IMR-90 (cell line): ENCODE measurements around the gene NOS2. TPM values are rescaled to one million over a fixed set of nuclear protein-coding genes. Genes with fewer than 3 reads are reported as not detected.

Experiments used
- ATAC-seq: fragments of 200-7000 bp; cut with Tn5 transposase; 2 replicates; pipeline ENCODE4 v1.9.1; 2020; ENCODE audit warnings: low read depth, mild to moderate bottlenecking, moderate library complexity
- BruUV-seq: library from RNA; stranded (reverse); fragments of 400-500 nt; replicated peaks from 2 replicates; lab custom pipeline; 2021; lab: Mats Ljungman, UMichigan
- CTCF ChIA-PET: fragments of 300-600 bp; formaldehyde crosslinking; extraction: SDS; loops from one replicate; lab custom pipeline; 2021; ENCODE audit warnings: antibody characterized with exemption; lab: Yijun Ruan, JAX
- POLR2A ChIA-PET: fragments of 300-600 bp; sonication (Branson Sonifier 250); formaldehyde crosslinking; loops from one replicate; lab custom pipeline; 2022; ENCODE audit warnings: antibody characterized with exemption; ENCODE audit not compliant: unreplicated experiment; lab: Charles Lee
- DNase-seq: peaks from one replicate; pipeline ENCODE4 v3.0.0; 2013
- H2AFZ ChIP-seq: replicated peaks from 2 replicates; pipeline ENCODE3; 2013; ENCODE audit warnings: low read length, mild to moderate bottlenecking; ENCODE audit not compliant: poor library complexity
- H2AK5ac ChIP-seq: 2 replicates; pipeline ENCODE4 v1.6.1; 2013; ENCODE audit warnings: low read depth, low read length, inconsistent platforms
- H2AK9ac ChIP-seq: replicated peaks from 2 replicates; pipeline ENCODE3; 2013; ENCODE audit warnings: mild to moderate bottlenecking, low read depth, low read length, moderate library complexity; ENCODE audit not compliant: poor library complexity
- H2BK120ac ChIP-seq: 2 replicates; pipeline ENCODE4 v1.6.1; 2013; ENCODE audit warnings: low read depth, low read length, inconsistent platforms
- H2BK15ac ChIP-seq: 3 replicates; pipeline ENCODE4 v1.6.1; 2013; ENCODE audit warnings: low read depth, low read length, inconsistent platforms
- H2BK20ac ChIP-seq: 2 replicates; pipeline ENCODE4 v1.6.1; 2013; ENCODE audit warnings: low read depth, mild to moderate bottlenecking, inconsistent platforms, low read length, moderate library complexity
- H2BK5ac ChIP-seq: 2 replicates; pipeline ENCODE4 v1.6.1; 2013; ENCODE audit warnings: mild to moderate bottlenecking, low read depth, low read length, inconsistent platforms; ENCODE audit not compliant: poor library complexity, severe bottlenecking
- H3K14ac ChIP-seq: replicated peaks from 2 replicates; pipeline ENCODE4 v1.6.1; 2013; ENCODE audit warnings: low read depth, low read length, inconsistent platforms
- H3K18ac ChIP-seq: 2 replicates; pipeline ENCODE4 v1.6.1; 2013; ENCODE audit warnings: low read depth, low read length, control low read depth
- H3K23ac ChIP-seq: 2 replicates; pipeline ENCODE4 v1.6.1; 2013; ENCODE audit warnings: low read depth, low read length, inconsistent platforms
- H3K27ac ChIP-seq: 2 replicates; pipeline ENCODE4 v1.5.1; 2013; ENCODE audit warnings: mild to moderate bottlenecking, control low read depth, low read length; ENCODE audit not compliant: insufficient read depth
- H3K27me3 ChIP-seq: 2 replicates; pipeline ENCODE4 v1.6.1; 2013; ENCODE audit warnings: low read length; ENCODE audit not compliant: control insufficient read depth, insufficient read depth
- H3K36me3 ChIP-seq: 2 replicates; pipeline ENCODE4 v1.6.1; 2013; ENCODE audit warnings: low read length, mixed read lengths; ENCODE audit not compliant: control insufficient read depth, insufficient read depth
- H3K4ac ChIP-seq: 2 replicates; pipeline ENCODE4 v1.6.1; 2013; ENCODE audit warnings: low read depth, low read length, inconsistent platforms
- H3K4me1 ChIP-seq: 2 replicates; pipeline ENCODE4 v1.6.1; 2013; ENCODE audit warnings: low read length, mixed read lengths; ENCODE audit not compliant: control insufficient read depth, insufficient read depth
- H3K4me2 ChIP-seq: 2 replicates; pipeline ENCODE4 v1.6.1; 2013; ENCODE audit warnings: low read depth, mild to moderate bottlenecking, control low read depth, low read length, moderate library complexity
- H3K4me3 ChIP-seq: 2 replicates; pipeline ENCODE4 v1.5.1; 2013; ENCODE audit warnings: low read depth, mild to moderate bottlenecking, control low read depth, low read length, moderate library complexity; ENCODE audit not compliant: insufficient read depth
- H3K56ac ChIP-seq: 2 replicates; pipeline ENCODE4 v1.6.1; 2013; ENCODE audit warnings: low read length, inconsistent platforms; ENCODE audit not compliant: insufficient read depth; ENCODE audit errors: extremely low read depth
- H3K79me1 ChIP-seq, 2 experiments: 2 replicates each; pipeline ENCODE4 v1.6.1; 2013; ENCODE audit warnings: low read length in 2 of 2, inconsistent platforms in 1 of 2, low read depth in 1 of 2
- H3K9ac ChIP-seq: 2 replicates; pipeline ENCODE4 v1.6.1; 2013; ENCODE audit warnings: low read depth, low read length, control low read depth
- H3K9me1 ChIP-seq: 2 replicates; pipeline ENCODE4 v1.6.1; 2013; ENCODE audit warnings: low read length, inconsistent platforms; ENCODE audit not compliant: insufficient read depth
- H3K9me3 ChIP-seq: 2 replicates; pipeline ENCODE4 v1.6.1; 2013; ENCODE audit warnings: low read length; ENCODE audit not compliant: control insufficient read depth, insufficient read depth
- H4K20me1 ChIP-seq: 2 replicates; pipeline ENCODE4 v1.6.1; 2013; ENCODE audit warnings: low read length, inconsistent platforms; ENCODE audit not compliant: insufficient read depth
- H4K5ac ChIP-seq: 2 replicates; pipeline ENCODE4 v1.6.1; 2013; ENCODE audit warnings: mild to moderate bottlenecking, low read depth, low read length, control low read depth
- H4K8ac ChIP-seq, 2 experiments: 2 replicates each; pipeline ENCODE4 v1.6.1; 2013; ENCODE audit warnings: low read depth in 2 of 2, low read length in 2 of 2, control low read depth in 1 of 2, inconsistent platforms in 1 of 2
- H4K91ac ChIP-seq: 2 replicates; pipeline ENCODE4 v1.6.1; 2013; ENCODE audit warnings: low read depth, low read length, inconsistent platforms; ENCODE audit not compliant: insufficient read depth
- BHLHE40 ChIP-seq: fragments of 150-350 bp; IDR thresholded peaks from 2 replicates; pipeline ENCODE4 v1.6.1; 2016; ENCODE audit warnings: mild to moderate bottlenecking, low read depth, low read length
- CEBPB ChIP-seq: IDR thresholded peaks from 2 replicates; pipeline ENCODE4 v1.6.1; 2012; ENCODE audit warnings: low read depth, low read length, improper control_type of control experiment
- CHD1 ChIP-seq: IDR thresholded peaks from 2 replicates; pipeline ENCODE4 v1.6.1; 2012; ENCODE audit warnings: low read depth, low read length, improper control_type of control experiment
- CTCF ChIP-seq: conservative IDR thresholded peaks from 2 replicates; pipeline ENCODE4 v1.5.1; 2012; ENCODE audit warnings: mild to moderate bottlenecking, low read depth, low read length, improper control_type of control experiment
- FOS ChIP-seq: fragments of 150-350 bp; IDR thresholded peaks from 2 replicates; pipeline ENCODE4 v1.6.1; 2016; ENCODE audit warnings: low read depth, low read length
- MAFK ChIP-seq: IDR thresholded peaks from 2 replicates; pipeline ENCODE4 v1.6.1; 2012; ENCODE audit warnings: low read depth, low read length, improper control_type of control experiment
- MAZ ChIP-seq: IDR thresholded peaks from 2 replicates; pipeline ENCODE4 v1.6.1; 2012; ENCODE audit warnings: low read depth, mild to moderate bottlenecking, low read length, improper control_type of control experiment, moderate library complexity, borderline replicate concordance
- MXI1 ChIP-seq: IDR thresholded peaks from 2 replicates; pipeline ENCODE4 v1.6.1; 2012; ENCODE audit warnings: low read depth, mild to moderate bottlenecking, low read length, moderate library complexity, borderline replicate concordance
- POLR2A ChIP-seq: IDR thresholded peaks from 2 replicates; pipeline ENCODE4 v1.6.1; 2012; ENCODE audit warnings: mild to moderate bottlenecking, low read depth, low read length
- RAD21 ChIP-seq: IDR thresholded peaks from 2 replicates; pipeline ENCODE4 v1.6.1; 2012; ENCODE audit warnings: low read length, improper control_type of control experiment
- RCOR1 ChIP-seq: IDR thresholded peaks from 2 replicates; pipeline ENCODE4 v1.6.1; 2012; ENCODE audit warnings: mild to moderate bottlenecking, low read length, improper control_type of control experiment; ENCODE audit not compliant: insufficient replicate concordance
- RFX5 ChIP-seq: IDR thresholded peaks from 2 replicates; pipeline ENCODE4 v1.8.0; 2012; ENCODE audit warnings: low read depth, mild to moderate bottlenecking, low read length, moderate library complexity
- USF2 ChIP-seq: fragments of 150-350 bp; IDR thresholded peaks from 2 replicates; pipeline ENCODE4 v1.6.1; 2017; ENCODE audit warnings: mild to moderate bottlenecking, antibody characterized with exemption, low read length, low read depth
- WGBS, 2 experiments: methylation state at CpG; one replicate each; pipeline versions ENCODE4 v1.1.5 to v1.1.7; 2013; ENCODE audit warnings: missing lambda C conversion rate in 2 of 2; ENCODE audit not compliant: insufficient read length in 1 of 2; ENCODE audit errors: extremely low coverage in 2 of 2; 5-methylcytosine and 5-hydroxymethylcytosine counted together
- dilution Hi-C: fragments of 300-500 bp; cut with HindIII; formaldehyde crosslinking; loops from one replicate; pipeline ENCODE4 v1.14.3; 2018; ENCODE audit warnings: low sequenced_read_pairs; ENCODE audit not compliant: unreplicated experiment
- in situ Hi-C: fragments of 300-500 bp; cut with MboI; formaldehyde crosslinking; loops from 3 replicates; pipeline ENCODE4 v1.14.3; 2019; ENCODE audit warnings: low sequenced_read_pairs, inconsistent platforms, mixed read lengths
- intact Hi-C: fragments of 100-400 bp; cut with micrococcal nuclease; formaldehyde crosslinking; loops from 2 replicates; pipeline ENCODE4 v1.10.0; 2022
- polyA plus RNA-seq, 3 experiments: library from polyadenylated mRNA; depleted of rRNA; stranded (reverse); fragments of >200 nt; gene quantifications; 2 replicates each; pipeline ENCODE4 v1.2.3, GENCODE V29; 2012; ENCODE audit warnings: low replicate concordance in 1 of 3
- total RNA-seq: library from RNA; depleted of rRNA; stranded (reverse); fragments of >200 nt; gene quantifications from 2 replicates; pipeline ENCODE4 v1.2.3, GENCODE V29; 2012
- TF ChIP-seq, protein P1 (sequence below): fragments of 150-350 bp; IDR thresholded peaks from 2 replicates; pipeline ENCODE4 v1.6.1; 2016; ENCODE audit warnings: low read depth, mild to moderate bottlenecking, low read length, moderate library complexity, borderline replicate concordance

Gene NOS2
- total and polyA plus RNA-seq, 2 of the 4 experiments (the other 2 are of a cell fraction), result under 0.01 TPM; not detected in 1

DNA sequence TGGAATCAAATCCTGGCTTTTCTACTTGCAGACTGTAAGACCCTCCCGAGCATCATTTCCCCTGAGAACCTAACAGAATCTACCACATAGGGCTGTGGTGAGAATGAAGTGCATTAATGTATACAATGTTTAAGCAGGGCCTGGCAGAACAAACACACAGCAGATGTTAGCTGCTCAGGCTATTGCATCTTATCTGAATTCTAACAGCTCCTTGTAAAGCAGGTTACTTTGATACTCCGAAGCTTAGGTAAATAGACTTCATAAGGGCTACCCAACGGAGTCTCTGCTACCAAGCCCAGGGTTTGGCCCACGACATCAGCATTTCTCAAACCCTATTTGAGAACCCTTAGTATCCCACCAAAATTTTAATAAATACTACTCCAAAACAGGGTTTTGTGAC is 24.4 kb upstream of the NOS2 start:
- H2BK20ac ChIP-seq, result no peak overlapping the region
- 14% methylated on average over 1 of the region's 4 CpGs; no CpG with 5 or more reads in 1 of the 2 experiments for WGBS, 2 experiments
- H3K9me3 ChIP-seq, result peaks cover 4% of the 10 kb centered on the region; the same call in 1 of the 2 replicates
- no peak overlapping the region for H3K14ac ChIP-seq
- H4K91ac ChIP-seq, result no peak overlapping the region
- H2AK9ac ChIP-seq, result no peak overlapping the region
- H3K23ac ChIP-seq, result no peak overlapping the region
- H3K4me1 ChIP-seq, result no peaks in the 10 kb centered on the region
- no peak for DNase-seq
- POLR2A ChIA-PET, result no interaction called here
- H3K9me1 ChIP-seq, result no peaks in the 10 kb centered on the region
- dilution Hi-C loops (no loop called here), in situ Hi-C loops (no loop called here), intact Hi-C loops (no loop called here)
- no peak overlapping the region for H2BK120ac ChIP-seq
- ATAC-seq, result no peak
- H3K4ac ChIP-seq, result no peak overlapping the region
- H4K5ac ChIP-seq, result no peak overlapping the region
- no peak overlapping the region for H3K27ac ChIP-seq
- H2AFZ ChIP-seq, result no peak overlapping the region
- no peak overlapping the region for H2BK15ac ChIP-seq
- CTCF ChIA-PET, result interaction anchor here (1.0 kb wide), 1 partner anchor 20 kb away, joined by 3 read pairs; no protein-coding TSS in a partner anchor
- H4K20me1 ChIP-seq, result no peaks in the 10 kb centered on the region
- no TSS peak for BruUV-seq
- H3K27me3 ChIP-seq, result peaks cover 7% of the 10 kb centered on the region
- no peak overlapping the region for H3K56ac ChIP-seq
- H2BK5ac ChIP-seq, result no peak overlapping the region
- H3K4me2 ChIP-seq, result no peak overlapping the region
- H3K18ac ChIP-seq, result no peak overlapping the region
- H3K79me1 ChIP-seq, result no peaks in the 10 kb centered on the region
- H3K9ac ChIP-seq, result no peak overlapping the region
- H3K4me3 ChIP-seq, result no peak overlapping the region
- H3K36me3 ChIP-seq, result no peaks in the 10 kb centered on the region
- H4K8ac ChIP-seq, result no peak overlapping the region
- no peak overlapping the region for H2AK5ac ChIP-seq
- TF ChIP-seq CHD1 (no peak), POLR2A (no peak), BHLHE40 (no peak), FOS (no peak), RCOR1 (no peak), RFX5 (no peak), USF2 (no peak), RAD21 (no peak), MXI1 (no peak), CEBPB (no peak), MAZ (no peak), CTCF (no peak), MAFK (no peak)
- TF ChIP-seq, protein P1, sequence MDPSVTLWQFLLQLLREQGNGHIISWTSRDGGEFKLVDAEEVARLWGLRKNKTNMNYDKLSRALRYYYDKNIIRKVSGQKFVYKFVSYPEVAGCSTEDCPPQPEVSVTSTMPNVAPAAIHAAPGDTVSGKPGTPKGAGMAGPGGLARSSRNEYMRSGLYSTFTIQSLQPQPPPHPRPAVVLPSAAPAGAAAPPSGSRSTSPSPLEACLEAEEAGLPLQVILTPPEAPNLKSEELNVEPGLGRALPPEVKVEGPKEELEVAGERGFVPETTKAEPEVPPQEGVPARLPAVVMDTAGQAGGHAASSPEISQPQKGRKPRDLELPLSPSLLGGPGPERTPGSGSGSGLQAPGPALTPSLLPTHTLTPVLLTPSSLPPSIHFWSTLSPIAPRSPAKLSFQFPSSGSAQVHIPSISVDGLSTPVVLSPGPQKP, result no peak
